Right lobe of liver (tissue), 6 donors: Measurements from ENCODE around the gene SMARCE1. TPM values are rescaled to one million over a fixed set of nuclear protein-coding genes. Genes with fewer than 3 reads are reported as not detected.

Source experiments
- ATAC-seq, 4 donors: fragments of 200-7000 bp; cut with Tn5 transposase; one replicate each; pipeline ENCODE4 v1.9.1; 2020; ENCODE audit warnings: mild to moderate bottlenecking in 4 of 4, moderate library complexity in 4 of 4
- DNase-seq, 3 donors: peaks; one replicate each; pipeline ENCODE4 v3.0.0-alpha.2; 2020
- H3K27ac ChIP-seq, 3 donors: fragments of 200-600 bp; one replicate each; pipeline ENCODE4 v1.8.0; 2022
- H3K27me3 ChIP-seq, 2 donors: fragments of 200-600 bp; one replicate each; pipeline ENCODE4 v1.8.0; 2022
- H3K36me3 ChIP-seq, 4 donors: fragments of 200-600 bp; sonication (generic) in 1 of 4; one replicate each; pipeline versions ENCODE4 v1.5.1 to v1.8.0; 2017 to 2022; ENCODE audit warnings: control low read depth in 1 of 4
- H3K4me1 ChIP-seq, 4 donors: fragments of 200-600 bp; sonication (generic) in 1 of 4; one replicate each; pipeline versions ENCODE4 v1.5.1 to v1.8.0; 2017 to 2022; ENCODE audit warnings: control low read depth in 1 of 4
- H3K4me3 ChIP-seq, 3 donors: fragments of 200-600 bp; one replicate each; pipeline ENCODE4 v1.8.0; 2022
- H3K9me3 ChIP-seq, 4 donors: fragments of 200-600 bp; sonication (generic) in 1 of 4; one replicate each; pipeline versions ENCODE4 v1.5.1 to v1.8.0; 2017 to 2022; ENCODE audit warnings: control low read depth in 1 of 4
- CTCF ChIP-seq, 4 donors: fragments of 200-600 bp in 3 of 4; fragments of 450-650 bp in 1 of 4; IDR thresholded peaks; one replicate each; pipeline versions ENCODE4 v1.5.1 to v1.8.0; 2016 to 2022; ENCODE audit warnings: antibody characterized with exemption in 4 of 4, mild to moderate bottlenecking in 2 of 4
- POLR2A ChIP-seq: fragments of 450-650 bp; IDR thresholded peaks from one replicate; pipeline ENCODE4 v1.6.1; 2017; ENCODE audit warnings: antibody characterized with exemption, mild to moderate bottlenecking
- WGBS: methylation state at CpG from one replicate; pipeline ENCODE4 v1.1.6; 2018; ENCODE audit warnings: low coverage, low lambda C conversion rate; ENCODE audit not compliant: insufficient coverage; ENCODE audit errors: missing lambda C conversion rate; 5-methylcytosine and 5-hydroxymethylcytosine counted together
- intact Hi-C, 2 donors: fragments of 100-400 bp; cut with DNase I; formaldehyde crosslinking; loops; one replicate each; pipeline versions ENCODE4 v1.11.2 to v1.14.1; 2022
- total RNA-seq, 6 experiments: library from RNA; depleted of rRNA in 2 of 6; stranded (reverse); fragments of >200 nt in 2 of 6; fragmentation: NEBNext Ultra II Directional in 3 of 6; extraction: Animal tissue kit (Norgen Biotek cat#: 25700) in 3 of 6; gene quantifications; one replicate each; pipeline versions ENCODE4 v1.1.0 to v1.2.4, GENCODE V29; 2016 to 2023
- donor health status: DM: no; HTN: yes; CAD: no.
- donor health status: DM: no; HTN: no; CAD: no.
- donor health status: DM: no; HTN: no; CAD: no.
- donor health status: DM: no; HTN: yes; CAD: no.
- donor health status: DM: no; HTN: yes; CAD: no.

SMARCE1 gene
- total RNA-seq, 6 experiments from 2014 or later, result 28.8 to 47.1 (median 33.5) TPM

DNA sequence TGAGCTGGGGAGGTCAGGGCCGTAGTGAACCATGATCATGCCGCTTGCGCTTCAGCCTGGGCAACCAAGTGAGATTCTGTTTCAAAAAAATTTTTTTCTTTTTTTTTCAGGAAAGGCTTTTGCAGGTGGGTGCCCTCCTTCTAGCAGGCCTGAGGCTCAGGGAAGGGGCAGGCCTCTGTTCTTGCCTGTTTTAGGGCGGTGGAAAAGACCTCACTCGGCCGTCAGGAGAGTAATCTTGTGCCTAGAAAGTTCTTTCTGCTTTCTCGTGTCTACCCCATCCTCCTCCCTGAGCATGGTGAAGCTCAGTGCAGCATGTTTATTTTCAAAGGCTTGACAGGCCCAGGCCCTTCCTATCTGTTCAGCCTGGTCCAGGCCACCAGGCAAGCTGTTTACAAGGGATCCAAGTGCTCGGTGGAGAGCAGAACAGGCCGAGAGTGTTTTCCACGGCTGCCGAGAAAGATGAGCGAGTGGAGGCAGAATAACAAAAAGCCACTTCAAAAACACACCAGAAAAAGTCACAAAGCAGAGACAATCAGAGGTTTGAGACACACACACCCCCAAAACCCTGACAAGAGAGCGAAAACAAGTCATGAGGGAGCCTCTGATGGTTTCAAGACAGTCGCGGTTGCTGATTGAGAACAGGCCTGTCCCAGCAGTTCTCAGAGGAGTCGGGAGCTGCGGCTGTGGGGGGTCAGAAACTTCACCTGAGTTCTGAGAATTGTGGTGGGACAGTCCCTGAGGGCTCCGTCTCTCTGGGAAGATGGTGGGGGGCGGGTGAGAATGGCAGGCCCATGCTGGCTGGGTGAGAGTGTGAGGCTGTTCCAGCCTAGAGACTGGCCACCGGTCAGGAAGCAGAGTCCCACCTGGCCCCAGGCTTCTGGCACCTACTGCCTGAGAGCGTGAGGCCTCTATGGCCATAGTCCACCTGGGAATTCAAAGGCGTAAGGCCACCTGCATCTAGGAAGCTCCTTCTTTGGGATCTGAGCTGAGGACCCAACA, 44.9 kb downstream of the SMARCE1 start:
- DNase-seq, result no peak
- no peak for ATAC-seq
- Histone ChIP-seq H3K4me3 (no peak overlapping the region), H3K4me1 (peaks cover 0 to 10% (median 4%) of the 10 kb centered on the region in 4 donors), H3K27ac (no peak overlapping the region), H3K27me3 (no peaks in the 10 kb centered on the region), H3K36me3 (no peaks in the 10 kb centered on the region), H3K9me3 (no peaks in the 10 kb centered on the region)
- intact Hi-C loops, result no loop called here
- WGBS, result 83% methylated on average over 17 of the region's 22 CpGs
- TF ChIP-seq CTCF (IDR thresholded peaks at IDR 0.05), result no peak
- TF ChIP-seq POLR2A, result no peak

DNA sequence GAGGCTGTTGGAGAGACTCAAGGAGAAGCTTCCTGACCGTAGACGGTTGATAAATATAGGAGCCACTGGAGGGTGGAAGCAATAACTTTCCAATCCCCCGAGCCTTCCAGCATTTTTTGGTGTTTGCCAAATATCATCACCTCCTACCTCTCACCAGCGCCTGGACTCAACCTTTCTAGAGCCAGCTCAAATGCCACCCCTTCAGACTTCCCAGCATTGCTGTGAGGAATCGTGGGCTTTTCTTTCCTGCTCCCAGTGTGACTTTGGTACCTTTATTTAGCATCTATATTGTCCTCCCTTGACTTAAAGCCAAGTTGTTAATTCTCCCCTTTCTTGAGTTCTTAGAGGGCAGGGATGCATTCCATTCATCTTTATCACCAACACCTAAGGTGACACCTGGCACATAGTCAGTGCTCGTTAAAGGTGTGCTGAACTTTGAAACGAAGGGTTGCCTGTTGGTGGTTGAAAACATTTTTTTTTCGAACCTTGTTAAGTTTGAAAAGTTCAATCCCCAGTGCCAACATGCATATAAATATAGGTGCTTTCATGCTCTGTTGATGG, 47.1 kb downstream of the SMARCE1 start:
- H3K36me3 ChIP-seq, result no peaks in the 10 kb centered on the region
- TF ChIP-seq POLR2A, result no peak
- TF ChIP-seq CTCF (IDR thresholded peaks at IDR 0.05), result no peak
- intact Hi-C loops, result no loop called here
- no peak overlapping the region for H3K27ac ChIP-seq
- ATAC-seq (no peak), DNase-seq (no peak)
- no peaks in the 10 kb centered on the region for H3K9me3 ChIP-seq
- H3K4me3 ChIP-seq, result no peak overlapping the region
- H3K27me3 ChIP-seq, result no peaks in the 10 kb centered on the region
- peaks cover 0 to 22% (median 9%) of the 10 kb centered on the region in 4 donors for H3K4me1 ChIP-seq
- 75% methylated on average over 8 of the region's 8 CpGs for WGBS

DNA sequence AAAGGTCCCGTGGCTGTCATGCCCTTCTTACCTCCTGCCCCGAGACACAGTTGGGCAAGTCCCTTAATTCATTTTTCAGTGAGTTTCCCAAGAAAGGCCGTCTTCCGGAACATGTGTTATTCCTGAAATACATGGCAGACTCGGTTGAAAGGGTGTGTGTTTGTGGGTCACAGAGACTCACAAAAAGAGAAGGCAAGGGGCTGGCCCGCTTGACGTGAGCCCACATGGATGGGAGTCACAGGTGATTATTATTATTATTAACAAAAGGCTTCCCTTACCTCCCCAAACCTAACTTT, 48.2 kb downstream of the SMARCE1 start:
- ATAC-seq (no peak), DNase-seq (no peak)
- no peaks in the 10 kb centered on the region for H3K9me3 ChIP-seq
- intact Hi-C loops, result no loop called here
- H3K4me3 ChIP-seq, result no peak overlapping the region
- no peak for TF ChIP-seq POLR2A
- TF ChIP-seq CTCF (IDR thresholded peaks at IDR 0.05), result no peak
- H3K4me1 ChIP-seq, result peaks cover 0 to 26% (median 9%) of the 10 kb centered on the region in 4 donors
- H3K27me3 ChIP-seq, result no peaks in the 10 kb centered on the region
- no peaks in the 10 kb centered on the region for H3K36me3 ChIP-seq
- no peak overlapping the region for H3K27ac ChIP-seq
- WGBS, result 87% methylated on average over 7 of the region's 7 CpGs

DNA sequence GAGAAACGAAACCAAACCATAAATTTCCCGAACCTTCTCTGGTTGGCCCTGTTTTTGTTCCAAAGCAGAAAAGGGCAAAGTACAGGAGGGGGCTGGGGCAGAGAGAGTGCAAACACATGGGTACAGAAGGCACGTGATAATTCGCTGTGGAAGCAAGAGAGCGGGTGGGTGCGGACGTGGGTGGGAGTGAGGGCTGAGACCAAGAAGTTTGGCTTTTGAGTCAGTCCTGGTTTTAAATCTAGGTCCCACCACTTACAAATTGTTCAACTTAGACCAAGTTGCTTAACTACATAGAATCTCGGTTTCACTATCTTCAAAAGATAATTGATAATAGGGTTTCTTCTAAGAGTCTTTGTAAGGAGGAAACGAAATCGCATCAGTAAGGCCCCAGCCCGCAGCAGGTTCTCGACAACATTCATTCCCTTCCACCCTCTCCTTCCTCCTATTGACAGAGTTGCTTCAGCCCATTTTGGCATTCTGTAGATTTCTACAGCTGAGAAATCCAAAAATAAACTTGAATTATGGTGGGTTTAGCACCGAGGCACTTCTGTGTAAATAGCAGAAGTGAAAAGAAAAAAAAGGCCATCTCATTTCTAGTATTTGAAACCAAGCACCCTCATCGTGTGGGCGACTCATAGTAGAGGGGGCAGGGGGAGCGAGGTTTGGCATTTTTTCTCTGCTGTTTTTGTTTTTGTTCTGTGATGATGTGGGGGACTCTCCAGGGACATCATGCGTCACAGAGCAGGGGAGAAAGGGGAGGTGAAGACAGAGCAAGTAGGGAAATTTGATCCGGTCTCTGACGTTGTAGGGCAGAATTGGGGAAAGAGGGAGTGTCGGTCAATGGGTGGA, 48.8 kb downstream of the SMARCE1 start:
- peak in 2 of 3 donors; percentile 57 to 76 for DNase-seq
- H3K27ac ChIP-seq, result peak overlapping the region; percentile 59 to 81 (median 68)
- intact Hi-C loops, result no loop called here
- TF ChIP-seq CTCF (IDR thresholded peaks at IDR 0.05) (no peak), POLR2A (no peak)
- H3K9me3 ChIP-seq, result no peaks in the 10 kb centered on the region
- ATAC-seq, result peak; percentile 47 to 76 (median 66)
- no peaks in the 10 kb centered on the region for H3K27me3 ChIP-seq
- no peak overlapping the region for H3K4me3 ChIP-seq
- 43% methylated on average over 20 of the region's 20 CpGs for WGBS
- no peaks in the 10 kb centered on the region for H3K36me3 ChIP-seq
- H3K4me1 ChIP-seq, result peaks cover 0 to 26% (median 9%) of the 10 kb centered on the region in 4 donors
